Endothelial cell of umbilical vein (primary cell): ENCODE results near the gene PRDM8. TPM values are rescaled to one million over a fixed set of nuclear protein-coding genes. Genes with fewer than 3 reads are reported as not detected.

ENCODE experiments used
- BruUV-seq: library from RNA; stranded (reverse); fragments of 400-500 nt; replicated peaks from 2 replicates; lab custom pipeline; 2021; lab: Mats Ljungman, UMichigan
- CTCF ChIA-PET: fragments of 300-600, 350-600 bp; sonication (Branson Sonifier 250); formaldehyde crosslinking; loops from one replicate; lab custom pipeline; 2021; ENCODE audit warnings: antibody characterized with exemption, inconsistent platforms; lab: Charles Lee
- POLR2A ChIA-PET: fragments of 300-600, 350-600 bp; sonication (Branson Sonifier 250); formaldehyde crosslinking; loops from one replicate; lab custom pipeline; 2021; ENCODE audit warnings: antibody characterized with exemption, inconsistent platforms; lab: Charles Lee
- DNase-seq: peaks from one replicate; pipeline ENCODE4 v3.0.0-alpha.2; 2011; ENCODE audit warnings: low read depth, low spot score
- FAIRE-seq: peaks from 2 replicates; lab custom pipeline; 2011; peaks lifted over from hg19 to GRCh38; lab: Jason Lieb, UNC
- H2AFZ ChIP-seq: 2 replicates; pipeline ENCODE4 v1.6.0; 2012; ENCODE audit warnings: low read depth, low read length, control low read depth, inconsistent platforms
- H3K27ac ChIP-seq: 2 replicates; pipeline ENCODE4 v1.5.1; 2011; ENCODE audit warnings: low read depth, mild to moderate bottlenecking, control low read depth, low read length, moderate library complexity; ENCODE audit not compliant: insufficient read depth
- H3K27me3 ChIP-seq, 2 experiments: 2 replicates each; pipeline versions ENCODE4 v1.6.0 to v1.6.1; 2011; ENCODE audit warnings: low read length in 2 of 2, mixed read lengths in 1 of 2; ENCODE audit not compliant: control insufficient read depth in 2 of 2, insufficient read depth in 2 of 2
- H3K36me3 ChIP-seq, 2 experiments: 2 replicates in 1 of 2; 3 replicates in 1 of 2; pipeline ENCODE4 v1.5.1; 2011; ENCODE audit warnings: low read length in 2 of 2, mild to moderate bottlenecking in 1 of 2, moderate library complexity in 1 of 2; ENCODE audit not compliant: control insufficient read depth in 2 of 2, insufficient read depth in 2 of 2; ENCODE audit errors: extremely low read depth in 1 of 2
- H3K4me1 ChIP-seq: 3 replicates; pipeline ENCODE4 v1.5.1; 2011; ENCODE audit warnings: mild to moderate bottlenecking, low read length; ENCODE audit not compliant: control insufficient read depth, insufficient read depth; ENCODE audit errors: extremely low read depth
- H3K4me2 ChIP-seq: 2 replicates; pipeline ENCODE4 v1.6.1; 2011; ENCODE audit warnings: low read length, control low read depth, mixed read lengths; ENCODE audit not compliant: insufficient read depth
- H3K4me3 ChIP-seq, 3 experiments: fragments of 200-600 bp in 1 of 3; sonication (generic), shearing (Covaris generic) in 1 of 3; replicated peaks in 1 of 3; 2 replicates each; pipeline ENCODE4 v1.5.1; 2011 to 2016; ENCODE audit warnings: control low read depth in 3 of 3, low read length in 3 of 3, mild to moderate bottlenecking in 2 of 3, inconsistent platforms in 1 of 3, low read depth in 1 of 3, moderate library complexity in 1 of 3; ENCODE audit not compliant: insufficient read depth in 1 of 3
- H3K79me2 ChIP-seq: 2 replicates; pipeline ENCODE4 v1.6.0; 2012; ENCODE audit warnings: low read length, inconsistent platforms; ENCODE audit not compliant: control insufficient read depth, insufficient read depth
- H3K9ac ChIP-seq: replicated peaks from 2 replicates; pipeline ENCODE3; 2011; ENCODE audit warnings: low read length, control low read depth; ENCODE audit not compliant: insufficient read depth; ENCODE audit errors: extremely low read depth
- H3K9me1 ChIP-seq: replicated peaks from 3 replicates; pipeline ENCODE4 v1.6.0; 2011; ENCODE audit warnings: mild to moderate bottlenecking, low read length; ENCODE audit not compliant: control insufficient read depth, insufficient read depth; ENCODE audit errors: extremely low read depth
- H3K9me3 ChIP-seq: replicated peaks from 2 replicates; pipeline ENCODE4 v1.5.1; 2012; ENCODE audit warnings: low read length, inconsistent platforms; ENCODE audit not compliant: control insufficient read depth, insufficient read depth
- H4K20me1 ChIP-seq: replicated peaks from 2 replicates; pipeline ENCODE3; 2011; ENCODE audit warnings: mild to moderate bottlenecking, low read length; ENCODE audit not compliant: control insufficient read depth, insufficient read depth; ENCODE audit errors: extremely low read depth
- CTCF ChIP-seq, 2 donors: IDR thresholded peaks; 1 replicate in 1 of 2; 2 replicates in 1 of 2; pipeline ENCODE4 v1.5.1; 2011; ENCODE audit warnings: low read length in 2 of 2, mild to moderate bottlenecking in 2 of 2, moderate library complexity in 2 of 2, control low read depth in 1 of 2, inconsistent platforms in 1 of 2, low read depth in 1 of 2; ENCODE audit not compliant: insufficient read depth in 1 of 2; ENCODE audit errors: extremely low read depth in 1 of 2
- EZH2 ChIP-seq: IDR thresholded peaks from 2 replicates; pipeline ENCODE4 v1.6.1; 2012; ENCODE audit warnings: borderline replicate concordance, low read depth, mild to moderate bottlenecking, moderate library complexity, low read length, inconsistent platforms; ENCODE audit not compliant: severe bottlenecking
- FOS ChIP-seq: IDR thresholded peaks from 2 replicates; pipeline ENCODE4 v1.6.1; 2011; ENCODE audit warnings: mild to moderate bottlenecking, low read length, moderate library complexity, borderline replicate concordance; ENCODE audit not compliant: insufficient read depth
- GATA2 ChIP-seq: IDR thresholded peaks from 2 replicates; pipeline ENCODE4 v1.7.0; 2011; ENCODE audit warnings: low read depth, mild to moderate bottlenecking, moderate library complexity, mixed read lengths, low read length; ENCODE audit not compliant: insufficient read length, insufficient read depth
- JUN ChIP-seq: IDR thresholded peaks from 2 replicates; pipeline ENCODE4 v1.6.1; 2011; ENCODE audit warnings: borderline replicate concordance, low read depth; ENCODE audit not compliant: insufficient read length, insufficient read depth
- MAX ChIP-seq: IDR thresholded peaks from 2 replicates; pipeline ENCODE4 v1.6.1; 2011; ENCODE audit not compliant: insufficient read depth, insufficient read length
- MYC ChIP-seq: IDR thresholded peaks from one replicate; pipeline ENCODE4 v1.6.1; 2011; ENCODE audit warnings: mild to moderate bottlenecking, low read depth, low read length
- POLR2A ChIP-seq: IDR thresholded peaks from 2 replicates; pipeline ENCODE4 v1.6.1; 2012; ENCODE audit warnings: low read depth, mild to moderate bottlenecking, control low read depth, low read length
- POLR2AphosphoS5 ChIP-seq: IDR thresholded peaks from 2 replicates; pipeline ENCODE4 v1.6.1; 2012; ENCODE audit warnings: low read depth, mild to moderate bottlenecking, control low read depth, low read length, moderate library complexity; ENCODE audit not compliant: insufficient read depth
- dilution Hi-C: fragments of 300-500 bp; cut with MboI; formaldehyde crosslinking; loops from one replicate; pipeline ENCODE4 v1.15.0; 2019; ENCODE audit warnings: low sequenced_read_pairs; ENCODE audit not compliant: extremely low pct_ligation_motif_present
- intact Hi-C: fragments of 100-400 bp; cut with micrococcal nuclease; formaldehyde crosslinking; loops from one replicate; pipeline ENCODE4 v1.10.0; 2022
- polyA plus RNA-seq, 4 experiments: library from polyadenylated mRNA; depleted of rRNA in 3 of 4; stranded (reverse) in 3 of 4; unstranded in 1 of 4; fragments of >200 nt; gene quantifications; 2 replicates each; pipeline versions ENCODE4 v1.2.1 to v1.2.3, GENCODE V29; 2011 to 2012; ENCODE audit warnings: missing spikeins in 1 of 4
- total RNA-seq: library from RNA; stranded (reverse); gene quantifications from 2 replicates; pipeline ENCODE4 v1.2.3, GENCODE V29; 2021

PRDM8 gene
- total and polyA plus RNA-seq, 2 donors (not counting 3 experiments of a cell fraction or from before 2014, with no cell fraction given): 0.28 to 0.82 TPM

- POLR2A ChIA-PET: no interaction called here
- no peak for FAIRE-seq
- dilution Hi-C loops: no loop called here
- no peak overlapping the region for H3K4me3 ChIP-seq
- no TSS peak for BruUV-seq
- H3K79me2 ChIP-seq: no peaks in the 10 kb centered on the region
- H3K27ac ChIP-seq: no peak overlapping the region
- DNase-seq: no peak
- intact Hi-C loops: no loop called here
- H3K9me3 ChIP-seq: no peaks in the 10 kb centered on the region
- no peaks in the 10 kb centered on the region for H3K9me1 ChIP-seq
- H3K9ac ChIP-seq: no peak overlapping the region
- H4K20me1 ChIP-seq: no peaks in the 10 kb centered on the region
- peaks cover 5% of the 10 kb centered on the region for H3K4me1 ChIP-seq
- CTCF ChIA-PET: interaction anchor here (1.5 to 2.6 kb wide), 2 partner anchors 12 to 82 kb away, joined by 3 to 17 read pairs; no protein-coding TSS in a partner anchor
- no peak overlapping the region for H2AFZ ChIP-seq
- no peak for TF ChIP-seq CTCF (IDR thresholded peaks at IDR 0.05; ENCODE audit: extremely low read depth in 1 of 2, insufficient read depth in 1 of 2, low read depth in 1 of 2, low read length in 2 of 2)
- H3K36me3 ChIP-seq: no peaks in the 10 kb centered on the region
- no peak overlapping the region for H3K4me2 ChIP-seq
- H3K27me3 ChIP-seq: peaks cover 0 to 4% of the 10 kb centered on the region in 2 experiments
Measured at GRCh38 chr4:80208610-80209339, 11.5 kb downstream of the PRDM8 start.

GRCh38 chr4:80209340-80209701 lies 12.0 kb downstream of the PRDM8 start:
- Histone ChIP-seq H3K9me3 (no peaks in the 10 kb centered on the region), H3K36me3 (no peaks in the 10 kb centered on the region), H3K9ac (no peak overlapping the region), H3K4me3 (no peak overlapping the region), H4K20me1 (no peaks in the 10 kb centered on the region), H3K9me1 (no peaks in the 10 kb centered on the region), H3K4me2 (no peak overlapping the region), H2AFZ (no peak overlapping the region), H3K79me2 (no peaks in the 10 kb centered on the region), H3K4me1 (peaks cover 5% of the 10 kb centered on the region), H3K27ac (no peak overlapping the region), H3K27me3 (peaks cover 0 to 4% of the 10 kb centered on the region in 2 experiments)
- intact Hi-C loops (no loop called here), dilution Hi-C loops (no loop called here)
- TF ChIP-seq POLR2A (no peak), CTCF (IDR thresholded peaks at IDR 0.05; ENCODE audit: extremely low read depth in 1 of 2, insufficient read depth in 1 of 2, low read depth in 1 of 2, low read length in 2 of 2) (no peak), JUN (no peak), POLR2AphosphoS5 (no peak), FOS (no peak), EZH2 (no peak), GATA2 (no peak), MAX (no peak), MYC (no peak)
- DNase-seq: no peak
- BruUV-seq: no TSS peak
- POLR2A ChIA-PET: no interaction called here
- CTCF ChIA-PET: interaction anchor here (0.6 to 2.6 kb wide), 2 partner anchors 9 to 12 kb away, joined by 3 to 17 read pairs; no protein-coding TSS in a partner anchor
- FAIRE-seq: no peak
